ENCODE results near the gene RPS6KA4. TPM values are rescaled to one million over a fixed set of nuclear protein-coding genes. Genes with fewer than 3 reads are reported as not detected.

The RPS6KA4 gene
- polyA plus RNA-seq, 1 of the 3 experiments (the other 2 are of a cell fraction), result 43.4 TPM

DNA sequence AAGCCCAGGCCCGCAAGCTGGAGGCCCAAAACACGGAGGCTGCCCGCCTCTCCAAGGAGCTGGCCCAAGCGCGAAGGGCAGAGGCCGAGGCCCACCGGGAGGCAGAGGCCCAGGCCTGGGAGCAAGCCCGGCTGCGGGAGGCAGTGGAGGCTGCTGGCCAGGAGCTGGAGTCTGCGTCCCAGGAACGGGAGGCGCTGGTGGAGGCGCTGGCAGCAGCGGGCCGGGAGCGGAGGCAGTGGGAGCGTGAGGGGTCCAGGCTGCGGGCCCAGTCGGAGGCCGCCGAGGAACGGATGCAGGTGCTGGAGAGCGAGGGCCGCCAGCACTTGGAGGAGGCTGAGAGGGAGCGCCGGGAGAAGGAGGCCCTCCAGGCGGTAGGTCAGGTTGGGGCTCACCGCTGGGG, 14.2 kb upstream of the RPS6KA4 start:
- no peaks in the 10 kb centered on the region for H3K79me2 ChIP-seq (ENCODE audit: insufficient read depth)
- H3K36me3 ChIP-seq (replicated peaks in 1 of 2; ENCODE audit: control insufficient read depth in 1 of 2, insufficient read depth in 2 of 2, low read length in 1 of 2), result no peaks in the 10 kb centered on the region
- H2AFZ ChIP-seq (ENCODE audit: low read depth), result no peak overlapping the region
- H3K27ac ChIP-seq (ENCODE audit: low read depth in 2 of 2, low read length in 1 of 2), result no peak overlapping the region
- no peaks in the 10 kb centered on the region; a peak in 1 of 4 replicates for H3K4me1 ChIP-seq (ENCODE audit: control insufficient read depth in 1 of 2, insufficient read depth in 2 of 2, low read depth in 1 of 2, low read length in 1 of 2)
- no peak overlapping the region for H3K9ac ChIP-seq
- no peak for TF ChIP-seq YY1 (IDR thresholded peaks at IDR 0.05; ENCODE audit: low read depth)
- TF ChIP-seq, protein P1, sequence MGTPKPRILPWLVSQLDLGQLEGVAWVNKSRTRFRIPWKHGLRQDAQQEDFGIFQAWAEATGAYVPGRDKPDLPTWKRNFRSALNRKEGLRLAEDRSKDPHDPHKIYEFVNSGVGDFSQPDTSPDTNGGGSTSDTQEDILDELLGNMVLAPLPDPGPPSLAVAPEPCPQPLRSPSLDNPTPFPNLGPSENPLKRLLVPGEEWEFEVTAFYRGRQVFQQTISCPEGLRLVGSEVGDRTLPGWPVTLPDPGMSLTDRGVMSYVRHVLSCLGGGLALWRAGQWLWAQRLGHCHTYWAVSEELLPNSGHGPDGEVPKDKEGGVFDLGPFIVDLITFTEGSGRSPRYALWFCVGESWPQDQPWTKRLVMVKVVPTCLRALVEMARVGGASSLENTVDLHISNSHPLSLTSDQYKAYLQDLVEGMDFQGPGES (IDR thresholded peaks at IDR 0.05; ENCODE audit: low read depth, low read length), result no peak
- TF ChIP-seq, protein P2, sequence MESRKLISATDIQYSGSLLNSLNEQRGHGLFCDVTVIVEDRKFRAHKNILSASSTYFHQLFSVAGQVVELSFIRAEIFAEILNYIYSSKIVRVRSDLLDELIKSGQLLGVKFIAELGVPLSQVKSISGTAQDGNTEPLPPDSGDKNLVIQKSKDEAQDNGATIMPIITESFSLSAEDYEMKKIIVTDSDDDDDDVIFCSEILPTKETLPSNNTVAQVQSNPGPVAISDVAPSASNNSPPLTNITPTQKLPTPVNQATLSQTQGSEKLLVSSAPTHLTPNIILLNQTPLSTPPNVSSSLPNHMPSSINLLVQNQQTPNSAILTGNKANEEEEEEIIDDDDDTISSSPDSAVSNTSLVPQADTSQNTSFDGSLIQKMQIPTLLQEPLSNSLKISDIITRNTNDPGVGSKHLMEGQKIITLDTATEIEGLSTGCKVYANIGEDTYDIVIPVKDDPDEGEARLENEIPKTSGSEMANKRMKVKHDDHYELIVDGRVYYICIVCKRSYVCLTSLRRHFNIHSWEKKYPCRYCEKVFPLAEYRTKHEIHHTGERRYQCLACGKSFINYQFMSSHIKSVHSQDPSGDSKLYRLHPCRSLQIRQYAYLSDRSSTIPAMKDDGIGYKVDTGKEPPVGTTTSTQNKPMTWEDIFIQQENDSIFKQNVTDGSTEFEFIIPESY (IDR thresholded peaks at IDR 0.05; ENCODE audit: borderline replicate concordance, low read depth), result no peak
- TF ChIP-seq, protein P3, sequence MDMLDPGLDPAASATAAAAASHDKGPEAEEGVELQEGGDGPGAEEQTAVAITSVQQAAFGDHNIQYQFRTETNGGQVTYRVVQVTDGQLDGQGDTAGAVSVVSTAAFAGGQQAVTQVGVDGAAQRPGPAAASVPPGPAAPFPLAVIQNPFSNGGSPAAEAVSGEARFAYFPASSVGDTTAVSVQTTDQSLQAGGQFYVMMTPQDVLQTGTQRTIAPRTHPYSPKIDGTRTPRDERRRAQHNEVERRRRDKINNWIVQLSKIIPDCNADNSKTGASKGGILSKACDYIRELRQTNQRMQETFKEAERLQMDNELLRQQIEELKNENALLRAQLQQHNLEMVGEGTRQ (IDR thresholded peaks at IDR 0.05; ENCODE audit: borderline replicate concordance, low read depth, low read length), result no peak
- TF ChIP-seq, protein P4, sequence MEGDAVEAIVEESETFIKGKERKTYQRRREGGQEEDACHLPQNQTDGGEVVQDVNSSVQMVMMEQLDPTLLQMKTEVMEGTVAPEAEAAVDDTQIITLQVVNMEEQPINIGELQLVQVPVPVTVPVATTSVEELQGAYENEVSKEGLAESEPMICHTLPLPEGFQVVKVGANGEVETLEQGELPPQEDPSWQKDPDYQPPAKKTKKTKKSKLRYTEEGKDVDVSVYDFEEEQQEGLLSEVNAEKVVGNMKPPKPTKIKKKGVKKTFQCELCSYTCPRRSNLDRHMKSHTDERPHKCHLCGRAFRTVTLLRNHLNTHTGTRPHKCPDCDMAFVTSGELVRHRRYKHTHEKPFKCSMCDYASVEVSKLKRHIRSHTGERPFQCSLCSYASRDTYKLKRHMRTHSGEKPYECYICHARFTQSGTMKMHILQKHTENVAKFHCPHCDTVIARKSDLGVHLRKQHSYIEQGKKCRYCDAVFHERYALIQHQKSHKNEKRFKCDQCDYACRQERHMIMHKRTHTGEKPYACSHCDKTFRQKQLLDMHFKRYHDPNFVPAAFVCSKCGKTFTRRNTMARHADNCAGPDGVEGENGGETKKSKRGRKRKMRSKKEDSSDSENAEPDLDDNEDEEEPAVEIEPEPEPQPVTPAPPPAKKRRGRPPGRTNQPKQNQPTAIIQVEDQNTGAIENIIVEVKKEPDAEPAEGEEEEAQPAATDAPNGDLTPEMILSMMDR (IDR thresholded peaks at IDR 0.05), result no peak
- no peak for TF ChIP-seq JUND (IDR thresholded peaks at IDR 0.05)
- no peak for TF ChIP-seq SIN3A (IDR thresholded peaks at IDR 0.05; ENCODE audit: borderline replicate concordance, low read depth, low read length)
- TF ChIP-seq TCF12 (IDR thresholded peaks at IDR 0.05), result no peak
- no peak for TF ChIP-seq FOXM1 (IDR thresholded peaks at IDR 0.05; ENCODE audit: low read depth)
- no peak for TF ChIP-seq ELF1 (IDR thresholded peaks at IDR 0.05)
- TF ChIP-seq CHD2 (IDR thresholded peaks at IDR 0.05; ENCODE audit: low read length, partially characterized antibody), result no peak
- no peak for TF ChIP-seq POLR2AphosphoS5 (IDR thresholded peaks at IDR 0.05; ENCODE audit: low read depth, low read length)
- no peak for TF ChIP-seq GATA2 (CRISPR knock-in tag; IDR thresholded peaks at IDR 0.05)
- TF ChIP-seq MXI1 (IDR thresholded peaks at IDR 0.05; ENCODE audit: low read depth, low read length), result no peak
- TF ChIP-seq TAF1 (IDR thresholded peaks at IDR 0.05; ENCODE audit: borderline replicate concordance, low read depth, low read length), result no peak
- TF ChIP-seq, protein P5, sequence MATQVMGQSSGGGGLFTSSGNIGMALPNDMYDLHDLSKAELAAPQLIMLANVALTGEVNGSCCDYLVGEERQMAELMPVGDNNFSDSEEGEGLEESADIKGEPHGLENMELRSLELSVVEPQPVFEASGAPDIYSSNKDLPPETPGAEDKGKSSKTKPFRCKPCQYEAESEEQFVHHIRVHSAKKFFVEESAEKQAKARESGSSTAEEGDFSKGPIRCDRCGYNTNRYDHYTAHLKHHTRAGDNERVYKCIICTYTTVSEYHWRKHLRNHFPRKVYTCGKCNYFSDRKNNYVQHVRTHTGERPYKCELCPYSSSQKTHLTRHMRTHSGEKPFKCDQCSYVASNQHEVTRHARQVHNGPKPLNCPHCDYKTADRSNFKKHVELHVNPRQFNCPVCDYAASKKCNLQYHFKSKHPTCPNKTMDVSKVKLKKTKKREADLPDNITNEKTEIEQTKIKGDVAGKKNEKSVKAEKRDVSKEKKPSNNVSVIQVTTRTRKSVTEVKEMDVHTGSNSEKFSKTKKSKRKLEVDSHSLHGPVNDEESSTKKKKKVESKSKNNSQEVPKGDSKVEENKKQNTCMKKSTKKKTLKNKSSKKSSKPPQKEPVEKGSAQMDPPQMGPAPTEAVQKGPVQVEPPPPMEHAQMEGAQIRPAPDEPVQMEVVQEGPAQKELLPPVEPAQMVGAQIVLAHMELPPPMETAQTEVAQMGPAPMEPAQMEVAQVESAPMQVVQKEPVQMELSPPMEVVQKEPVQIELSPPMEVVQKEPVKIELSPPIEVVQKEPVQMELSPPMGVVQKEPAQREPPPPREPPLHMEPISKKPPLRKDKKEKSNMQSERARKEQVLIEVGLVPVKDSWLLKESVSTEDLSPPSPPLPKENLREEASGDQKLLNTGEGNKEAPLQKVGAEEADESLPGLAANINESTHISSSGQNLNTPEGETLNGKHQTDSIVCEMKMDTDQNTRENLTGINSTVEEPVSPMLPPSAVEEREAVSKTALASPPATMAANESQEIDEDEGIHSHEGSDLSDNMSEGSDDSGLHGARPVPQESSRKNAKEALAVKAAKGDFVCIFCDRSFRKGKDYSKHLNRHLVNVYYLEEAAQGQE (IDR thresholded peaks at IDR 0.05; ENCODE audit: low read depth, low read length), result no peak
- TF ChIP-seq RXRA (IDR thresholded peaks at IDR 0.05; ENCODE audit: borderline replicate concordance, low read depth), result no peak
- no peak for TF ChIP-seq EZH2phosphoT487 (IDR thresholded peaks at IDR 0.05; ENCODE audit: borderline replicate concordance, low read depth)
- H3K4me2 ChIP-seq, result no peak overlapping the region
- no peaks in the 10 kb centered on the region for H3F3A ChIP-seq (replicated peaks; ENCODE audit: insufficient read depth)
- H3K27me3 ChIP-seq (ENCODE audit: insufficient read depth), result no peaks in the 10 kb centered on the region
- no peaks in the 10 kb centered on the region for H4K20me1 ChIP-seq (ENCODE audit: insufficient read depth)
- no peak overlapping the region for H3K4me3 ChIP-seq (ENCODE audit: low read depth in 2 of 2, low read length in 1 of 2)
- DNase-seq, result no peak
- CTCF ChIA-PET, result interaction anchor here (0.7 to 5.7 kb wide), 7 partner anchors 10 to 105 kb away, joined by 3 to 42 read pairs (median 3); partner anchors contain the start of genes ESRRA and PLCB3
- 93% methylated on average over 28 of the region's 28 CpGs for WGBS (ENCODE audit: low lambda C conversion rate)
- POLR2A ChIA-PET, result no interaction called here
- no peaks in the 10 kb centered on the region for H3K9me2 ChIP-seq
- no peaks in the 10 kb centered on the region for H3K9me3 ChIP-seq

Measured in SK-N-SH (cell line).